H9 (cell line): Measurements from ENCODE around the gene CPXM2. TPM values are rescaled to one million over a fixed set of nuclear protein-coding genes. Genes with fewer than 3 reads are reported as not detected.
A peak's percentile ranks its signal among the peaks of the same experiment; 100 is the strongest.

Experiments used
- DNase-seq: peaks from one replicate; pipeline ENCODE4 v3.0.0-alpha.2; 2017
- H2AFZ ChIP-seq: one replicate; pipeline ENCODE4 v1.6.1; 2013; ENCODE audit warnings: mild to moderate bottlenecking, low read length, control low read depth, moderate library complexity
- H2AK5ac ChIP-seq: 2 replicates; pipeline ENCODE4 v1.6.1; 2013; ENCODE audit warnings: low read length, control low read depth, mixed read lengths; ENCODE audit not compliant: insufficient read length
- H2BK120ac ChIP-seq: one replicate; pipeline ENCODE4 v1.6.1; 2013; ENCODE audit warnings: low read depth, mild to moderate bottlenecking, low read length, control low read depth, inconsistent platforms; ENCODE audit not compliant: poor library complexity, severe bottlenecking
- H2BK12ac ChIP-seq: 2 replicates; pipeline ENCODE4 v1.6.1; 2013; ENCODE audit warnings: low read length, control low read depth, mixed read lengths, low read depth; ENCODE audit not compliant: insufficient read length
- H2BK15ac ChIP-seq: 2 replicates; pipeline ENCODE4 v1.6.1; 2013; ENCODE audit warnings: low read depth, low read length, control low read depth
- H2BK20ac ChIP-seq: one replicate; pipeline ENCODE4 v1.6.1; 2013; ENCODE audit warnings: low read depth, mild to moderate bottlenecking, low read length, control low read depth, inconsistent platforms; ENCODE audit not compliant: poor library complexity, severe bottlenecking
- H2BK5ac ChIP-seq: 2 replicates; pipeline ENCODE4 v1.6.1; 2013; ENCODE audit warnings: low read length, control low read depth, mixed read lengths; ENCODE audit not compliant: insufficient read length
- H3K14ac ChIP-seq: 2 replicates; pipeline ENCODE4 v1.6.1; 2013; ENCODE audit warnings: low read length, control low read depth; ENCODE audit not compliant: insufficient read depth
- H3K18ac ChIP-seq: 2 replicates; pipeline ENCODE4 v1.6.1; 2013; ENCODE audit warnings: low read depth, mild to moderate bottlenecking, mixed read lengths, low read length, control low read depth; ENCODE audit not compliant: insufficient read length
- H3K23ac ChIP-seq: 2 replicates; pipeline ENCODE4 v1.6.1; 2013; ENCODE audit warnings: low read length, control low read depth, mixed read lengths, low read depth; ENCODE audit not compliant: insufficient read length
- H3K23me2 ChIP-seq: 2 replicates; pipeline ENCODE4 v1.6.1; 2013; ENCODE audit warnings: low read depth, mild to moderate bottlenecking, mixed read lengths, low read length, control low read depth; ENCODE audit not compliant: insufficient read length, poor library complexity, severe bottlenecking
- H3K27ac ChIP-seq: 2 replicates; pipeline ENCODE4 v1.5.1; 2013; ENCODE audit warnings: low read length, control low read depth, mixed read lengths, low read depth; ENCODE audit not compliant: insufficient read length
- H3K27me3 ChIP-seq: 2 replicates; pipeline ENCODE4 v1.6.1; 2013; ENCODE audit warnings: low read length, control low read depth, inconsistent platforms; ENCODE audit not compliant: insufficient read depth
- H3K4ac ChIP-seq: 2 replicates; pipeline ENCODE4 v1.6.1; 2013; ENCODE audit warnings: low read depth, mild to moderate bottlenecking, control low read depth, inconsistent platforms, low read length, moderate library complexity
- H3K4me1 ChIP-seq: 2 replicates; pipeline ENCODE4 v1.6.1; 2013; ENCODE audit warnings: low read length, control low read depth, inconsistent platforms; ENCODE audit not compliant: insufficient read depth
- H3K4me2 ChIP-seq: 2 replicates; pipeline ENCODE4 v1.6.1; 2013; ENCODE audit warnings: low read length, control low read depth, mixed read lengths; ENCODE audit not compliant: insufficient read length, insufficient read depth
- H3K56ac ChIP-seq: 2 replicates; pipeline ENCODE4 v1.6.1; 2013; ENCODE audit warnings: low read depth, mild to moderate bottlenecking, mixed read lengths, low read length, control low read depth; ENCODE audit not compliant: insufficient read length
- H3K79me1 ChIP-seq: 2 replicates; pipeline ENCODE4 v1.6.1; 2013; ENCODE audit warnings: low read depth, mild to moderate bottlenecking, moderate library complexity, low read length, control low read depth, inconsistent platforms; ENCODE audit not compliant: insufficient read depth, poor library complexity, severe bottlenecking
- H3K79me2 ChIP-seq: 2 replicates; pipeline ENCODE4 v1.6.1; 2013; ENCODE audit warnings: low read length, control low read depth, inconsistent platforms; ENCODE audit not compliant: insufficient read depth
- H3K9ac ChIP-seq: 2 replicates; pipeline ENCODE4 v1.6.1; 2013; ENCODE audit warnings: low read length, control low read depth, mixed read lengths; ENCODE audit not compliant: insufficient read length; ENCODE audit errors: extremely low read depth
- H3K9me3 ChIP-seq: one replicate; pipeline ENCODE4 v1.6.1; 2013; ENCODE audit warnings: low read depth, low read length, inconsistent platforms; ENCODE audit not compliant: control insufficient read depth
- H3T11ph ChIP-seq: one replicate; pipeline ENCODE4 v1.6.1; 2013; ENCODE audit warnings: mild to moderate bottlenecking, low read length, control low read depth, inconsistent platforms
- H4K20me1 ChIP-seq: one replicate; pipeline ENCODE4 v1.6.1; 2013; ENCODE audit not compliant: control insufficient read depth, insufficient read length, insufficient read depth
- H4K5ac ChIP-seq: 2 replicates; pipeline ENCODE4 v1.6.1; 2013; ENCODE audit warnings: low read depth, mild to moderate bottlenecking, mixed read lengths, low read length, control low read depth; ENCODE audit not compliant: insufficient read length
- H4K8ac ChIP-seq: replicated peaks from 2 replicates; pipeline ENCODE4 v1.6.1; 2013; ENCODE audit warnings: low read length, control low read depth, mixed read lengths, low read depth; ENCODE audit not compliant: insufficient read length
- H4K91ac ChIP-seq: 2 replicates; pipeline ENCODE4 v1.6.1; 2013; ENCODE audit warnings: low read depth, mild to moderate bottlenecking, moderate library complexity, mixed read lengths, low read length, control low read depth; ENCODE audit not compliant: insufficient read length
- H3K27ac Mint-ChIP-seq, 3 experiments: 2 replicates in 2 of 3; 3 replicates in 1 of 3; pipeline ENCODE4 v1.8.0; 2020 to 2021; ENCODE audit warnings: mixed read lengths in 3 of 3, mild to moderate bottlenecking in 1 of 3, moderate library complexity in 1 of 3
- H3K27me3 Mint-ChIP-seq: 2 replicates; pipeline ENCODE4 v1.8.0; 2021; ENCODE audit warnings: low read depth, mild to moderate bottlenecking, moderate library complexity, mixed read lengths
- H3K36me3 Mint-ChIP-seq, 3 experiments: 2 replicates in 2 of 3; 3 replicates in 1 of 3; pipeline ENCODE4 v1.8.0; 2020 to 2021; ENCODE audit warnings: low read depth in 3 of 3, mixed read lengths in 3 of 3; ENCODE audit not compliant: insufficient read depth in 1 of 3
- H3K4me1 Mint-ChIP-seq, 2 experiments: 2 replicates each; pipeline ENCODE4 v1.8.0; 2020; ENCODE audit warnings: mixed read lengths in 2 of 2
- H3K4me3 Mint-ChIP-seq, 2 experiments: 2 replicates in 1 of 2; 3 replicates in 1 of 2; pipeline ENCODE4 v1.8.0; 2020 to 2021; ENCODE audit warnings: mild to moderate bottlenecking in 2 of 2, mixed read lengths in 2 of 2, moderate library complexity in 1 of 2
- H3K9me3 Mint-ChIP-seq, 2 experiments: 2 replicates in 1 of 2; 3 replicates in 1 of 2; pipeline ENCODE4 v1.8.0; 2020; ENCODE audit warnings: mild to moderate bottlenecking in 2 of 2, mixed read lengths in 2 of 2, moderate library complexity in 1 of 2
- CTCF ChIP-seq: fragments of 200-600 bp; sonication (generic); conservative IDR thresholded peaks from 3 replicates; pipeline ENCODE4 v1.8.0; 2021; ENCODE audit warnings: antibody characterized with exemption, mild to moderate bottlenecking
- WGBS: extraction: QIAGEN DNeasy Blood & Tissue Kit; methylation state at CpG from one replicate; pipeline ENCODE4 v1.1.7; 2013; ENCODE audit warnings: missing lambda C conversion rate, low lambda C conversion rate, mixed read lengths; ENCODE audit not compliant: insufficient read length; ENCODE audit errors: extremely low coverage; 5-methylcytosine and 5-hydroxymethylcytosine counted together
- total RNA-seq: library from RNA; stranded (reverse); gene quantifications from 2 replicates; pipeline ENCODE4 v1.2.1, GENCODE V29; 2021

Gene CPXM2
- total RNA-seq, 1 experiment from 2014 or later, result 1.7 TPM

GRCh38 chr10:123870260-123870659 is 21.3 kb downstream of the CPXM2 start:
- H3K4me1 ChIP-seq, result 0 out of 2 replicates have a peak, but pooled peaks cover 3% of the 10 kb centered on the region
- H3K9ac ChIP-seq, result no peak overlapping the region
- H3K4ac ChIP-seq, result no peak overlapping the region
- no peak overlapping the region for H4K8ac ChIP-seq
- no peak overlapping the region for H4K91ac ChIP-seq
- H3K36me3 Mint-ChIP-seq, result peaks cover 0 to 8% (median 5%) of the 10 kb centered on the region in 3 experiments; a peak in 5 of 7 replicates
- no CpG with 5 or more reads among the region's 8 CpGs for WGBS
- H2BK12ac ChIP-seq, result no peak overlapping the region
- TF ChIP-seq CTCF, result no peak
- no peaks in the 10 kb centered on the region for H3K79me1 ChIP-seq
- peaks cover 28 to 37% of the 10 kb centered on the region in 2 experiments for H3K4me1 Mint-ChIP-seq
- H3K56ac ChIP-seq, result no peak overlapping the region
- peaks cover 2% of the 10 kb centered on the region for H3K27me3 Mint-ChIP-seq
- no peak overlapping the region for H2BK5ac ChIP-seq
- no peaks in the 10 kb centered on the region for H3K79me2 ChIP-seq
- H3K23ac ChIP-seq, result no peak overlapping the region
- no peak overlapping the region for H2BK15ac ChIP-seq
- no peak overlapping the region for H3K18ac ChIP-seq
- no peak overlapping the region for H2BK120ac ChIP-seq
- no peak overlapping the region for H3K27ac ChIP-seq
- H3T11ph ChIP-seq, result no peak overlapping the region
- H3K27ac Mint-ChIP-seq, result no peak overlapping the region
- no peak overlapping the region for H2AK5ac ChIP-seq
- H2BK20ac ChIP-seq, result no peak overlapping the region
- no peaks in the 10 kb centered on the region for H3K9me3 ChIP-seq
- no peak overlapping the region for H3K4me3 Mint-ChIP-seq
- H3K9me3 Mint-ChIP-seq, result peaks cover 9 to 14% of the 10 kb centered on the region in 2 experiments; a peak in 4 of 5 replicates
- no peak overlapping the region for H3K14ac ChIP-seq
- H4K20me1 ChIP-seq, result no peaks in the 10 kb centered on the region
- peak; percentile 14 for DNase-seq
- no peak overlapping the region for H4K5ac ChIP-seq
- no peaks in the 10 kb centered on the region for H3K23me2 ChIP-seq
- H2AFZ ChIP-seq, result no peak overlapping the region
- H3K27me3 ChIP-seq, result no peaks in the 10 kb centered on the region
- H3K4me2 ChIP-seq, result no peak overlapping the region
